ENCODE measurements around the gene C1QTNF12.
"Not testable (repeated sequence)": the region's sequence is repeated elsewhere in the genome, so short reads cannot be mapped to it uniquely, and the experiment has no call there.

Gene C1QTNF12

GRCh38 chr1:1196431-1197187 lies 49.9 kb downstream of the C1QTNF12 start:
- no peak for DNase-seq

DNA sequence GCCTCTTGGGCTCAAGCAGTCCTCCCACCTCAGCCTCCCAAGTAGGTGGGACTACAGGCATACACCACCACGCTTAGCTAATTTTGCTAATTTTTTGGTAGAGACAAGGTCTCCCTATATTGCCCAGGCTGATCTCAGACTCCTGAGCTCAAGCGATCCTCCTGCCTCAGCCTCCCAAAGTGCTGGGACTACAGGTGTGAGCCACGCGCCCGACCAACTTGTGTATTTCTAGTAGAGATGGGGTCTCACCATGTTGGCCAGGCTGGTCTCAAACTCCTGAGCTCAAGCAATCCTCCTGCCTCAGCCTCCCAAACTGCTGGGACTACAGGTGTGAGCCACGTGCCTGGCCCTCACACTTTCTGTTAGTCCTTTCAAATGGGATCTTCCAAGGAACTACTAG lies 50.8 kb downstream of the C1QTNF12 start:
- DNase-seq: not testable (repeated sequence)

DNA sequence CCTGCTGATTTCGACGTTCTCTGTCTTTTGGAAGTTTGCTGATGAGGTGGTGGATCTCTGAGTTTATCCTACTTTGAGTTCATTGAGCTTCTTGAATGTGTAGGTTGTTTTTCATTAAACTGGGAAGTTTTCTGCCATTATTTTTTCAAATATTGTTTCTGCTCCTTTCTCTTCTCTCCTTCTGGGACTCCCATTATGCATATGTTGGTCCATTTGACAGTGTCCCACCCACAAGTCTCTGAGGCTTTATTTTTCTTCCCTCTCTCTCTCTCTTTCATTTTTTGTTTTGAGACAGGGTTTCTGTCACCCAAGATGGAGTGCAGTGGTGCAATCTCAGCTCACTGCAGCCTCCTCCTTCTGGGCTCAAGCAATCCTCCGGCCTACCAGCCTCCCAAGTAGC lies 51.8 kb downstream of the C1QTNF12 start:
- no peak for DNase-seq

Measured in activated gamma-delta T cell treated with Interleukin-2 at 50 U/mL for 16 hours (primary cell).